ENCODE data around the gene TUBB4A.

TUBB4A gene

GRCh38 chr19:6491802-6492592 is 10.1 kb downstream of the TUBB4A start:
- DNase-seq: no peak

- DNase-seq: no peak
Measured at GRCh38 chr19:6490134-6490533, 12.0 kb downstream of the TUBB4A start.

- DNase-seq: no peak
Measured at GRCh38 chr19:6489278-6490061, 12.6 kb downstream of the TUBB4A start.

- no peak for DNase-seq
Measured at GRCh38 chr19:6484831-6485230, 17.3 kb downstream of the TUBB4A start.

- DNase-seq: no peak
Measured at GRCh38 chr19:6484230-6484629, 17.9 kb downstream of the TUBB4A start.

- DNase-seq: no peak
Measured at GRCh38 chr19:6483235-6483634, 18.9 kb downstream of the TUBB4A start.

- no peak for DNase-seq
Measured at GRCh38 chr19:6482343-6482686, 19.8 kb downstream of the TUBB4A start.

- DNase-seq: no peak
Measured at GRCh38 chr19:6481541-6482342, 20.4 kb downstream of the TUBB4A start, which contains the start of gene DENND1C. Gene DENND1C (minus strand): TSS chr19:6481787. CDS start chr19:6481695, 92 bp downstream.

GRCh38 chr19:6480848-6481415 is 21.2 kb downstream of the TUBB4A start:
- no peak for DNase-seq

- DNase-seq: no peak
Measured at GRCh38 chr19:6479836-6480398, 22.2 kb downstream of the TUBB4A start.

- DNase-seq: no peak
Measured at GRCh38 chr19:6478815-6479214, 23.3 kb downstream of the TUBB4A start.

GRCh38 chr19:6476896-6477431 is 25.1 kb downstream of the TUBB4A start:
- DNase-seq: no peak

- DNase-seq: no peak
Measured at GRCh38 chr19:6476155-6476895, 25.8 kb downstream of the TUBB4A start.

- no peak for DNase-seq
Measured at GRCh38 chr19:6475321-6476108, 26.6 kb downstream of the TUBB4A start.

- DNase-seq: no peak
Measured at GRCh38 chr19:6473647-6474046, 28.5 kb downstream of the TUBB4A start.

- DNase-seq: no peak
Measured at GRCh38 chr19:6472713-6473112, 29.4 kb downstream of the TUBB4A start.

- no peak for DNase-seq
Measured at GRCh38 chr19:6471076-6471475, 31.0 kb downstream of the TUBB4A start.

- no peak for DNase-seq
Measured at GRCh38 chr19:6470173-6470572, 31.9 kb downstream of the TUBB4A start.

GRCh38 chr19:6467384-6467783 is 34.7 kb downstream of the TUBB4A start:
- DNase-seq: no peak

- no peak for DNase-seq
Measured at GRCh38 chr19:6466526-6467248, 35.4 kb downstream of the TUBB4A start.
